Epithelial cell of esophagus (primary cell): ENCODE measurements around the gene SNAPIN.

ENCODE experiments used
- DNase-seq: peaks from one replicate; pipeline ENCODE4 v3.0.0; 2010; ENCODE audit warnings: low read depth
- H3K4me3 ChIP-seq: 2 replicates; pipeline ENCODE4 v1.5.1; 2011; ENCODE audit warnings: mild to moderate bottlenecking, low read length, control low read depth
- TF ChIP-seq, protein P1 (sequence below): IDR thresholded peaks from 2 replicates; pipeline ENCODE4 v1.5.1; 2011; ENCODE audit warnings: low read depth, mild to moderate bottlenecking, low read length, control low read depth, inconsistent platforms; ENCODE audit not compliant: insufficient read depth; ENCODE audit errors: missing control alignments

The SNAPIN gene

DNA sequence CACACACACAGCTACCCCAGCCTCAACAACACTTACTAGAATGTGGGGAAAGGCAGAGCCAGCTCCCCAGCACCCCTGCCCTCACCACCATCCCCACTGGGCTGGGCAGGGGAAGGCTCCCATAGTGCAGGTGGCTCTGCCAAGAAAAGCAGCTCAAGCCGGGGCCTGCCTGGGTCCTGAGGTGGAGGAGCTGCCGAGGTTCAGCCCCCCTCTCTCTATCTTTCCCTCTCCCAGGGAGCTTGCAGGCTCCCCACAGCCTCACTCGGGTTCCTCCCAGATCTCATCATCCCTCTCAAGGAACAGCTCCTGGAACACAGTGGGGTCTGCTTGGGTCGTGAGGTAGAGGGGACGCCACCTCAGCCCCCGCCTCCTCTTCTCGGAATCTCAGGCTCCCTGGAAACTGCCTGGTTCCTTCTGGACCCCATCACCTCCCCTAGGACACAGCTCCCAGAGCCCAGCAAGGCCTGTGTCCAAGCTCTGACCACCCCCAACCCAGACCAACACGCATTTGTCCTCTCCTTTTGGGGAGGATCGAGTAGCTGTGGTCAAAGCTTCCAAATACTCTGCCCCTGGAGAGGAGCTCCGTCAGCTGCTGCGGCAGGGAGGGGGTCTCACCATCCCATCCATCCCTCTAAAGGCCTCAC is 46.3 kb upstream of the SNAPIN start:
- TF ChIP-seq, protein P1, sequence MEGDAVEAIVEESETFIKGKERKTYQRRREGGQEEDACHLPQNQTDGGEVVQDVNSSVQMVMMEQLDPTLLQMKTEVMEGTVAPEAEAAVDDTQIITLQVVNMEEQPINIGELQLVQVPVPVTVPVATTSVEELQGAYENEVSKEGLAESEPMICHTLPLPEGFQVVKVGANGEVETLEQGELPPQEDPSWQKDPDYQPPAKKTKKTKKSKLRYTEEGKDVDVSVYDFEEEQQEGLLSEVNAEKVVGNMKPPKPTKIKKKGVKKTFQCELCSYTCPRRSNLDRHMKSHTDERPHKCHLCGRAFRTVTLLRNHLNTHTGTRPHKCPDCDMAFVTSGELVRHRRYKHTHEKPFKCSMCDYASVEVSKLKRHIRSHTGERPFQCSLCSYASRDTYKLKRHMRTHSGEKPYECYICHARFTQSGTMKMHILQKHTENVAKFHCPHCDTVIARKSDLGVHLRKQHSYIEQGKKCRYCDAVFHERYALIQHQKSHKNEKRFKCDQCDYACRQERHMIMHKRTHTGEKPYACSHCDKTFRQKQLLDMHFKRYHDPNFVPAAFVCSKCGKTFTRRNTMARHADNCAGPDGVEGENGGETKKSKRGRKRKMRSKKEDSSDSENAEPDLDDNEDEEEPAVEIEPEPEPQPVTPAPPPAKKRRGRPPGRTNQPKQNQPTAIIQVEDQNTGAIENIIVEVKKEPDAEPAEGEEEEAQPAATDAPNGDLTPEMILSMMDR = no peak
- DNase-seq = peak; percentile 33
- peak overlapping the region; percentile 100 for H3K4me3 ChIP-seq

GRCh38 chr1:153612755-153613331 is 45.7 kb upstream of the SNAPIN start, which contains the start of gene S100A16:
Gene S100A16, minus strand, starts transcription at chr1:153613137. Its CDS starts 4,986 bp downstream, at chr1:153608151.
- DNase-seq = peak; percentile 95
- H3K4me3 ChIP-seq = peak within 1 kb of the TSS; percentile 100
- TF ChIP-seq, protein P1 = no peak

DNA sequence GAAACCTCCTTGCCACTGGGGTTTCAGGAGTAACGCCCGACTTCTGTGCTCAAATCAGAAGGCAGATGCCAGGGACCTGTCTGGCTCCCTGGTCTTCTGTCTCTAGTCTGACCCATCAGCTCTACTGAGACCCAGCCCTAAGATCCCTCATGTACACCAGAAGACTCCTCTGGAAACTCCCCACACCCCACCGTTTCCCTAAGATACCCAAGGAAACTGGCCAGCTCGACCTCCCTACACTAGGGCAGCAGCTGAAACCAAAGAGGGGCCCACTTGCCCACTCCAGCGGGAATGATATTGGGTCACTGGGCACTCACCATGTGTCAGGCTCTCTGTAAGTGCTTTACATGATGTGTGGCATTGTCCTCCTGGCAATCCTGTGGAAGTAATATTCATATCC is 45.1 kb upstream of the SNAPIN start:
- TF ChIP-seq, protein P1 = no peak
- peak overlapping the region; percentile 100 for H3K4me3 ChIP-seq
- DNase-seq = no peak

DNA sequence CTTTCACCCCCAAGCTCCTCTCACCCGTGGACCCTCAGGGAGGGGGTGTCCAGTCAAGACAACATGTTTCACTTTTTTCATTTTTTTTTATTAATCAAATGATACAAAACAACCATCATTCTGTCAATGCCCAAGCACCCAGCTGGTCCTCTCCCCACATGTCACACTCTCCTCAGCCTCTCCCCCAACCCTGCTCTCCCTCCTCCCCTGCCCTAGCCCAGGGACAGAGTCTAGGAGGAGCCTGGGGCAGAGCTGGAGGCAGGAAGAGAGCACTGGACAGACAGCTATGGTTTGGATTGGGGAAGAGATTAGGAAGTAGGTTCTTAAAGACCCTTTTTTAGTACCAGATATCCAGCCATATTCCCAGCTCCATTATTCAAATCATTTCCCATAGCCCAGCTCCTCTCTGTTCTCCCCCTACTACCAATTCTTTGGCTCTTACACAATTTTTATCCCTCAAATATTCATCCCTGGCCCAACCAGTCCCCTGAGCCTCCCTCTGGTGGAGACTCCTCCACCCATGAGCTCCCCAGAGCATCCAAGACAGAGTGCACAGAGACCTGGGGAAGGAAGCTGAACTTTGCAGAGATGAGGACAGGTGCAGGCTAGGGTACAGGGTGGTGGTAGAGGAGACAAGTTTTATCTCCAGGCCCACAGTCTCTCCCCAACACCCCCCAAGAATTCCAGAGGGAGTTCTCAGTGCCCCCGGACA is 44.2 kb upstream of the SNAPIN start:
- TF ChIP-seq, protein P1 = peak; percentile 31
- H3K4me3 ChIP-seq = peak overlapping the region; percentile 100
- DNase-seq = no peak

GRCh38 chr1:153614906-153615305 is 43.6 kb upstream of the SNAPIN start:
- H3K4me3 ChIP-seq = peak overlapping the region; percentile 100
- no peak for DNase-seq
- TF ChIP-seq, protein P1 = no peak

DNA sequence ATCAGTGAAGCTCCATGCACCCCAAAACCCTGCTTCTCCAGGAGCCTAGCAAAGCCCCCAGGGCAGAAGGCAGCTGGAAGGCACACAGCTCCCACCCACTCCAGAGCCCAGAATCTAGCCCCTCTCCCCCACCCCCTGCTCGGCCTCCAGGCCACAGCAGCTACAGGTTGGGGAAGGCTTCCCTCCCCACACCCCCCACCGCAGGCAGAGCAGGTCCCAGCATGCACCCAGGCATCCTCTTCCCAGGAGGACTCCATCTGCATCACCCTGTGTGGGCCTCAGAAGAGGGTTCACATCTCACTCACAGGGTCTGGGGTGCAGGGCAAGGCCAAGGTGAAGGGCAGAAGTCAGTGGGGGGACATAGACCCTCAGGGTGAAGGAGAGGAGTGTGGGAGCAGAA is 43.1 kb upstream of the SNAPIN start:
- H3K4me3 ChIP-seq = peak overlapping the region; percentile 100
- TF ChIP-seq, protein P1 = no peak

More for the DNA sequence above, 43.1 kb upstream of the SNAPIN start:
- DNase-seq = peak; percentile 70
